ENCODE data around the gene NUMB. TPM values are rescaled to one million over a fixed set of nuclear protein-coding genes. Genes with fewer than 3 reads are reported as not detected.

Gene NUMB
- total RNA-seq, 2 experiments from 2014 or later = 18.6 to 87.8 TPM

- peaks cover 71% of the 10 kb centered on the region for H3K4me1 ChIP-seq (ENCODE audit: insufficient read depth, low read length, poor library complexity, severe bottlenecking)
- H3K36me3 ChIP-seq (ENCODE audit: insufficient read depth, low read length) = no peaks in the 10 kb centered on the region
- ChIA-PET POLR2A (no interaction called here), CTCF (ENCODE audit: unreplicated experiment) (no interaction called here)
- H2AFZ ChIP-seq (ENCODE audit: low read length) = peak overlapping the region; percentile 81; the same call in 1 of the 2 replicates
- H3K27ac ChIP-seq (ENCODE audit: low read depth, low read length, poor library complexity, severe bottlenecking) = no peak overlapping the region
- no peak for DNase-seq (ENCODE audit: low spot score)
- TF ChIP-seq EZH2phosphoT487 (IDR thresholded peaks at IDR 0.05; ENCODE audit: borderline replicate concordance, low read depth, low read length) = no peak
- TF ChIP-seq CTCF (conservative IDR thresholded peaks at IDR 0.05; ENCODE audit: low read length) = no peak
- H3K79me2 ChIP-seq (ENCODE audit: insufficient read depth, low read depth, low read length) = peaks cover 15% of the 10 kb centered on the region; the same call in 1 of the 2 replicates
- H3K4me2 ChIP-seq (ENCODE audit: low read length) = peak overlapping the region; percentile 20; the same call in 1 of the 2 replicates
- intact Hi-C loops (cut with micrococcal nuclease; ENCODE audit: unreplicated experiment) = no loop called here
- no peaks in the 10 kb centered on the region; the same call in 1 of the 2 replicates for H4K20me1 ChIP-seq (ENCODE audit: insufficient read depth, low read length)
- BruUV-seq (replicated peaks) = no TSS peak
- no peaks in the 10 kb centered on the region for H3K9me3 ChIP-seq (ENCODE audit: low read length)
- no peak overlapping the region for H3K4me3 ChIP-seq (ENCODE audit: low read depth, low read length, poor library complexity, severe bottlenecking)
- no peaks in the 10 kb centered on the region for H3K9me2 ChIP-seq (ENCODE audit: insufficient read depth, low read length)
Observed at GRCh38 chr14:73461478-73462047, 3.2 kb upstream of the NUMB start.

- CTCF ChIA-PET (ENCODE audit: unreplicated experiment) = no interaction called here
- Histone ChIP-seq H3K4me1 (ENCODE audit: insufficient read depth, low read length, poor library complexity, severe bottlenecking) (peaks cover 73% of the 10 kb centered on the region), H3K4me2 (ENCODE audit: low read length) (peak overlapping the region; percentile 20), H3K27ac (ENCODE audit: low read depth, low read length, poor library complexity, severe bottlenecking) (no peak overlapping the region), H3K4me3 (ENCODE audit: low read depth, low read length, poor library complexity, severe bottlenecking) (no peak overlapping the region), H3K79me2 (ENCODE audit: insufficient read depth, low read depth, low read length) (peaks cover 23% of the 10 kb centered on the region; the same call in 1 of the 2 replicates), H3K9me2 (ENCODE audit: insufficient read depth, low read length) (no peaks in the 10 kb centered on the region), H3K36me3 (ENCODE audit: insufficient read depth, low read length) (no peaks in the 10 kb centered on the region), H4K20me1 (ENCODE audit: insufficient read depth, low read length) (no peaks in the 10 kb centered on the region; the same call in 1 of the 2 replicates), H2AFZ (ENCODE audit: low read length) (peak overlapping the region; percentile 81), H3K9me3 (ENCODE audit: low read length) (no peaks in the 10 kb centered on the region)
- BruUV-seq (replicated peaks) = no TSS peak
- TF ChIP-seq EZH2phosphoT487 (IDR thresholded peaks at IDR 0.05; ENCODE audit: borderline replicate concordance, low read depth, low read length) (no peak), CTCF (conservative IDR thresholded peaks at IDR 0.05; ENCODE audit: low read length) (no peak)
- intact Hi-C loops (cut with micrococcal nuclease; ENCODE audit: unreplicated experiment) = no loop called here
- DNase-seq (ENCODE audit: low spot score) = peak; percentile 37
- POLR2A ChIA-PET = interaction anchor here (0.7 kb wide), 3 partner anchors 8 to 161 kb away, joined by 3 to 5 read pairs (median 3); no protein-coding TSS in a partner anchor
Observed at GRCh38 chr14:73460691-73461127, 2.4 kb upstream of the NUMB start.

- CTCF ChIA-PET (ENCODE audit: unreplicated experiment) = no interaction called here
- no TSS peak for BruUV-seq (replicated peaks)
- POLR2A ChIA-PET = interaction anchor here (0.6 to 1.5 kb wide), 7 partner anchors 9 to 1023 kb away, joined by 3 to 7 read pairs (median 3); no protein-coding TSS in a partner anchor
- H3K9me3 ChIP-seq (ENCODE audit: low read length) = no peaks in the 10 kb centered on the region
- no peak overlapping the region for H3K4me3 ChIP-seq (ENCODE audit: low read depth, low read length, poor library complexity, severe bottlenecking)
- no peak for TF ChIP-seq EZH2phosphoT487 (IDR thresholded peaks at IDR 0.05; ENCODE audit: borderline replicate concordance, low read depth, low read length)
- no peak for TF ChIP-seq CTCF (conservative IDR thresholded peaks at IDR 0.05; ENCODE audit: low read length)
- H3K9me2 ChIP-seq (ENCODE audit: insufficient read depth, low read length) = no peaks in the 10 kb centered on the region
- DNase-seq (ENCODE audit: low spot score) = no peak
- peak overlapping the region; percentile 81; the same call in 1 of the 2 replicates for H2AFZ ChIP-seq (ENCODE audit: low read length)
- peaks cover 73% of the 10 kb centered on the region for H3K4me1 ChIP-seq (ENCODE audit: insufficient read depth, low read length, poor library complexity, severe bottlenecking)
- no peaks in the 10 kb centered on the region for H3K36me3 ChIP-seq (ENCODE audit: insufficient read depth, low read length)
- H4K20me1 ChIP-seq (ENCODE audit: insufficient read depth, low read length) = no peaks in the 10 kb centered on the region; the same call in 1 of the 2 replicates
- no peak overlapping the region for H3K4me2 ChIP-seq (ENCODE audit: low read length)
- peaks cover 31% of the 10 kb centered on the region; the same call in 1 of the 2 replicates for H3K79me2 ChIP-seq (ENCODE audit: insufficient read depth, low read depth, low read length)
- intact Hi-C loops (cut with micrococcal nuclease; ENCODE audit: unreplicated experiment) = loop anchor here (2.0 to 5.0 kb wide), 2 partner anchors 45 to 403 kb away; partner anchors contain the start of gene RBM25
- H3K27ac ChIP-seq (ENCODE audit: low read depth, low read length, poor library complexity, severe bottlenecking) = no peak overlapping the region
Observed at GRCh38 chr14:73459959-73460358, 1.6 kb upstream of the NUMB start.
